DLD1 (cell line): ENCODE measurements around the gene PNPLA6.

Experiments used
- in situ Hi-C: cut with HindIII; loops from 2 replicates; pipeline ENCODE4 v1.10.0; 2017; ENCODE audit warnings: low sequenced_read_pairs

PNPLA6 gene

DNA sequence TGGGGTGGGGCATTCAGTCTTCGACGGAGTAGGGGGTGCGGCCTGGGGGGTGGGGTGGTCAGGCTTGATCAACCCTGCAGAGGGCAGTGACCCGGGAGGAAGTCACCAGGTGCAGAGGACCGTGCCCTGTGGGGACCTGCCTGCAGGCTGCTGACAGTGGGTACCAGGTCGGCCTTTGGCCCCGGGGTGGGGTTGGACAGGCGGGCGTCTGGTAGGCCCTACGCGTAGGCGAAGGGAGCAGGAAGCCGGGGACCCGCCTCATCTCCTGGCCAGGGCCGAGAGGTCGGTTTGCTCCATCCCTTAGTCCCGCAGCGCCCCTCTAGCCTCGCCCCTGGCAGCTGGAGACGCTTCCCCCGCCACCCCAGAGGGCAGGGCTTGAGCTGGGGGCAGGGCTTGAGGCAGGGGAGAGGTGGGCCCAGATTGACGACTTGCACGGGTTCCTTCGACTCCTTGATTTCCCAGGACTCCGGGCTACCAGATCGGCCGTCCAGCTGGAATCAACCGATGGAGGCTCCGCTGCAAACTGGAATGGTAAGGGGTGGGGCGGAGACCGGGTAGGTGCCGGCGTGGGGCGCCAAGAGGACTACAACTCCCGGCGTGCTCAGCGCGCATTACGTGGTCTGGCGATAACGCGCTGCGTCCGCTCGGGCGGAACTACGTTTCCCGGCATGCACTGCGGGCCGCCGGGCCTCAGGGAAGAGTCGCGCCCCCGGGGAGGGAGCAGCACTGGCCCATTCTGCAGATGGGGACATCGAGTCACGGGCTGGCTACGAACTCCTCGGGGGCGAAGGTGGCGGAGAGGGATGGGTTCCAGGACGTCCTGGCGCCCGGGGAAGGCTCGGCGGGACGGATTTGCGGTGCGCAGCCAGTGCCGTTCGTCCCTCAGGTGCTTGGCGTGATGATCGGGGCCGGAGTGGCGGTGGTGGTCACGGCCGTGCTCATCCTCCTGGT is at the start of gene PNPLA6:
Gene PNPLA6, plus strand, starts transcription at position 671 of the 951 bp plus-strand sequence. Its CDS starts 72 bp downstream, at position 743.
- in situ Hi-C loops = no loop called here

DNA sequence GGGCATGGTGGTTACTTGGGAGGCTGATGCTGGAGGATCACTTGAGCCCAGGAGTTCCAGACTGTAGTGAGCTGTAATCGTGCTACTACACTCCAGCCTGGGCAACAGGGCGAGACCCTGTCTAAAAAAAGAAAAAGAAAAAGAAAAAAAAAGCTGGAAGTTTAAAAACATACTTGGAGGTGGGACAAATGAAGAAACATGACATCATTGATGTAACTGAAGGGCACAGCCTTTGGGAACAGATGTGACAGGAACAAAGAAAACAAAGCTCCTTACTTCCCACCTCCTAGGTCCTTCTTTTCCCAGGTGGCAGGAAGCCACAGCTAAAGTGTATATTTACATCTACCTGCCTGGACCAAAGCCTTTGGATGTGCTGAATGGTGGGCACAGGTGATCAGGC is 48.6 kb upstream of the PNPLA6 start:
- in situ Hi-C loops = no loop called here

GRCh38 chr19:7488736-7489353 is 46.7 kb upstream of the PNPLA6 start, which contains the start of gene PEX11G:
PEX11G (minus strand) TSS chr19:7489035; CDS start chr19:7489010, 25 bp downstream.
- in situ Hi-C loops = no loop called here

- in situ Hi-C loops = no loop called here
Observed at GRCh38 chr19:7489609-7490044, 45.9 kb upstream of the PNPLA6 start.

DNA sequence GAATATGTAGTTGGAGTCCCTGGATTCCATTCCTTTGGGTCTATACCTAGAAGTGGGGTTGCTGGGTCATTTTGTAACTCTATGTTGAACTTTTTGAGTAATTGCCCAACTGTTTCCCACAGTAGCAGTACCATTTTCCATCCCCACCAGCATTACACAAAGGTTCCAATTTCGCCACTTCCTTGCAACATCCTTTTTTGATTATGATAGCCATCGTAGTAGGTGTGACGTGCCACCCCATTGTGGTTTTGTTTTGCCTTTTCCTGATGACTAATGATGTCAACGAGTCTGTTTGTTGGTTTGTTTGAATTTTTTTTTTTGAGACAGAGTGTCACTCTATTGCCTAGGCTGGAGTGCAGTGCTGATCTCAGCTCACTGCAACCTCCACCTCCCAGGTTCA is 43.4 kb upstream of the PNPLA6 start:
- in situ Hi-C loops = no loop called here

- in situ Hi-C loops = no loop called here
Observed at GRCh38 chr19:7492558-7492957, 43.0 kb upstream of the PNPLA6 start.

DNA sequence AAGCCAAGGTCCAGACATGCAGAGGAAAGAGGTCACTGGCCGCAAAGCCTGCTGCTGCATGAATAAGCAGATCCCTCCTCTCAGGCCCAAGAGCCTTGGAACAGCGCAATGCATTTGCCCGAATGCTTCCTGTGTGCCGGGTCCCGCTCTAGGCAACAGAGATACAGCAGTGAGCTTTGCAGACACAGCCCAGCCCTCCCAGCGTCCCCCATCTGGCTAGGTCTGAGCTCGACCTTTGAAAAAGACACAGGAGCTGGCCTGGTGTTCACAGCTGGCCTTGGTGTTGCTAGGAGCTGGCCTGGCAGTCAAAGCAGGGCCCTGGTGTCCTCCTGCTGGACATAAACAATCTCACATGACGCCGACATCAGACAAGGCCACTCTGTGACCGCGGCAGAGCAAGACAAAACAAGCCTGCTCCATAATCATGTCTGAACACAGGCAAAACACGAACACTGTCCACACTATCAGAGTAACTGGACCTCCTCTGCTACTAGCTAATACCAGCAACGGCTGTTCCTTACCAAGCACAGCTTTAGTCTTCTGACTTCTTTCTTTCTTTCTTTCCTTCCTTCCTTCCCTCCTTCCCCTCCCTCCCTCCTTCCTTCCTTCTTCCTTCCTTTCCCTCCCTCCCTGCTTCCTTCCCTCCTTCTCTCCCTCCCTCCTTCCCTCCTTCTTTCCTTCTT is 41.0 kb upstream of the PNPLA6 start:
- in situ Hi-C loops = no loop called here

DNA sequence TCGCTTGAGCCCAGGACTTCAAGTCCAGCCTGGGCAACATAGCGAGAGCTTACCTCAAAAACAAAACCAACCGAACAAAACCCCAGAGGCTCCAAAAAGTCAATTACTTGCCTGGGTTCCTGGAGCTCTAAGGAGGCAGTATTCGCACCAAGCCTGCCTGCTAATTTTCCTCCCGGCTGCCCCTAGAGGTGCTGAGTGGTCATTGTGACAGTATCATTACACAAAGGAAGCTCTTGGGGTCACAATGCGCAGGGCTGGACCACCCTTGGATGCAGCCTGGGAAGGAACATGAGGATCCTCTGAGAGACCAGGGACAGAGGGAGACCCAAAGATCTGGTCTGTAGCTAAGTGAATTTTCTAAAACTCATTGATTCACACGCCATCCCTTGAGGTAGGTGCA is 38.2 kb upstream of the PNPLA6 start:
- in situ Hi-C loops = no loop called here

DNA sequence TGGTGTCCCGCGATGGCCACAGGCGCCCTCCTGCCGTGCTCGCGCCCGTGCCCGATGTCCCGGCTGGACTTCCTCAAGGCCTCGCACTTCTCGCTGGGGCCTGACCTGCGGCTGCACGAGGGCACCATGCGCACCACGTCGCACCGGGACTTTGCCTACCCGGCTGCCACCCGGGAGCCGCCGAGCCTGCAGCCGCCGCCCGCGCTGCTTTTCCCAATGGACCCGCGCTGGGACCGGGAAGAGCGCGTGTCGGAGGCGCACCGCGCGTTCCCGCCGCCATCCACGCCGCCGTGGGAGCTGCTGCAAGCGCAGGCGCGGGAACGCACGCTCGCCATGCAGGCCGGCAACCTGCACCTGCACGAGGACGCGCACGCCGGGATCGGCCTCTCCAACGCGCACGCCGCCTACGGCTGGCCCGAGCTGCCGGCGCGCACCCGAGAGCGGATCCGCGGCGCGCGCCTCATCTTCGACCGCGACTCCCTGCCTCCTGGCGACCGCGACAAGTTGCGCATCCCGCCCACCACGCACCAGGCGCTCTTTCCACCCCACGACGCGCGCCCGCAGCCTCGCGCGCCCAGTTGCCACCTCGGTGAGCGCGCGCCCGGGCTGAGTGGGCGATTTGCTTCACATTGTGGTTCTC is 34.6 kb upstream of the PNPLA6 start:
- in situ Hi-C loops = no loop called here

DNA sequence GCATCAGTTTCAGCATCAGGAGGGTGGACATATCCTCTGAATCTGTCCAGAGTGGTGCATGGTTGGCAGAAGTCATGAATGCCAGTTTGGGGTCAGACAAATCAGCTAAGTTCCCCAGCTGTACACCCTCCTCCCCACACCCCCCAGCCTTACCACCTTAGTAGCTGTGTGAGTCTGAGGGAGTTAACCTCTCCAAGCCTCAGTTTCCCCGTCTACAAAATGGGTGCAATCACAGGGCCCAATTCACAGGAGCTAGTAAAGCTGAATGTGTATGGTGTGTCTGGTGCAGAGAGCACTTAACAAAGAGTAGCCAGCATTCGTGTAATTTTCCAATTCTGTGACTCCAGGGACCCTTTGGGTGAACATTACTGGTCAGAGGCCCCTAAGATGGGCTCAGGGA is 33.0 kb upstream of the PNPLA6 start:
- in situ Hi-C loops = no loop called here

DNA sequence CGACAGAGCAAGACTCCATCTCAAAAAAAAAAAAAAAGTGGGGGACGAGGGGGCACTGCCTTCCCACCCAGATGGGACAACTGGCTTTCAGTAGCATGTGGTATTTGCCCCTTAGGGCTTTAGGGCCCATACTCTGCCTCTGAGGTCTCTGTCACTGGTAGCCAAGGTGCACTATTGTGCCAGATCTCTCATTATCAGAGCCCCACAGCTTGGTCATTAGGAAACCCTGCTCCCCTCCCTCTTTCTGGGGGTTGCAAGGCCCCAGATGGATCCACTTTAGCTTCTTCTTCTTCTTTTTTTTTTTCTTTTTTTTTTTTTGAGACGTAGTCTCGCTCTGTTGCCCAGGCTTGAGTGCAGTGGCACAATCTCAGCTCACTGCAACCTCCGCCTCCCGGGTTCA is 30.8 kb upstream of the PNPLA6 start:
- in situ Hi-C loops = no loop called here

DNA sequence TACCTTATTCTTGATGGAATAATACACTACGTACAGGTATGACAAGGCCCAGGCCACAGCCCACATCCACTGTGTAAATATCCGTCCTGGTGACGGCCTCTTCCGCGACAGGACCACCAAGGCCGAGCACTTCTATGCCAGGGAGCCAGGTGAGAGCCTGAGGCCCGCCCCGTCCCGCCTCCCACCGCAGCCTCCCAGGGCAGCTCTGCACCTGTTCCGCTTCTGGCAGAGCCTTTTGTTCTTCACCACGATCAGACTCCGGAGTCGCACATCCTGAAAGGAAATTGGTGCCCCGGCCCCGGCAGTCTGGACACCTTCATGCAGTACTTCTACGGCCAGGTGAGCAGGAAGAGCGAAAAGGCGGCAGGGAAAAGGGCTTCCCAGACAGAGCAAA is 30.2 kb upstream of the PNPLA6 start:
- in situ Hi-C loops = no loop called here

GRCh38 chr19:7505682-7506384 is 29.7 kb upstream of the PNPLA6 start:
- in situ Hi-C loops = no loop called here

GRCh38 chr19:7506385-7507328 is 28.9 kb upstream of the PNPLA6 start:
- in situ Hi-C loops = no loop called here

- in situ Hi-C loops = no loop called here
Observed at GRCh38 chr19:7507884-7508283, 27.6 kb upstream of the PNPLA6 start.

GRCh38 chr19:7509625-7510024 is 25.9 kb upstream of the PNPLA6 start:
- in situ Hi-C loops = no loop called here

GRCh38 chr19:7512400-7512851 is 23.1 kb upstream of the PNPLA6 start:
- in situ Hi-C loops = no loop called here

DNA sequence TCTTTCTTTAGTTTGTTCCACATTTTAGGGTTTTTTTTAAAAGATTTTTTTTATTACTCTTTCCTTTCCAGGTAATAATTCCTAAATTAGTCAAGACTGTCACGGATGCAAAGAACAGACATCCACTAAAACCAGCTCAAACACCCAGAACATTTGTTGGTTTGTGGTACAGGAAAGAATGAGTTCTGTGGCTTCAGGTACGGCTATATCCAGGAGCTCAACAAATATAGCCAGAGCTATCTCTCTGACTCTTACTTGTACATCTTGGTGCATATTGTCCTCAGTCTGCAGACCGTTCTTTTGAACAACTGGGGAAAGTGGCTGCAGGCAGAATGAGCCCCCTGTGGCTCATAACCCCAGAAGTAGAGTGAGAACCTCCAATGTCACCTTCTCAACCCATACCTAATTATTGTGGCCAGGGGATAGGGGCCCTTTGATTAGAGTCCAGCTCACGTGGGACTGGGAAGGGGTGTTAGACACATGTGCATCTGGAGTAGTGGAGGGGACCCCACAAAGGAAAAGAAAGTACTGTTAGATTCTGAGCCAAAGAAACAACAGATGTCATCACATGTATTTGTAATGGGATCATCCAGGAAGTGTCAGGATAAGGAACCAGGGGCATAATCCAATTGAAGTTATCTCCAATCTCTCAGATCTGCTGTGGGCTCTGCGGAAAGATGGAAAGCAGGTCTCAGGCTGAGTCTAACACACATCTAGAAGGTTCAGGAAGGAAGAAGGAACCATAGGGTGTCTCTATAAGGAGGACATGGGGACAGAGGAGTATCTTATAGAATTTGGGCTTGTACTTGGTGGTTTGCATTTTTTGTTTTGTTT is 21.5 kb upstream of the PNPLA6 start:
- in situ Hi-C loops = no loop called here
